Measurements from ENCODE around the gene CDS2. TPM values are rescaled to one million over a fixed set of nuclear protein-coding genes. Genes with fewer than 3 reads are reported as not detected.

CDS2 gene
- total RNA-seq, result 100 to 1,000 TPM in 1 of 10 donors, 10 to 100 TPM in 9; 67.5 to 100 (median 85.7) TPM
- 10 to 100 TPM; 16.7 to 23.1 TPM for polyA plus RNA-seq
- long read RNA-seq, donor 1, full-length matches to known transcripts, result 66 of 102 reads
- long read RNA-seq, donor 1, partial matches to known transcripts, result 8 of 102 reads
- long read RNA-seq, donor 1, other reads (novel, unspliced or antisense), result 28 of 102 reads
- long read RNA-seq, donor 2, full-length matches to known transcripts, result 92 of 130 reads
- long read RNA-seq, donor 2, partial matches to known transcripts, result 4 of 130 reads
- long read RNA-seq, donor 2, other reads (novel, unspliced or antisense), result 34 of 130 reads
- long read RNA-seq, donor 3, full-length matches to known transcripts, result 155 of 198 reads
- long read RNA-seq, donor 3, partial matches to known transcripts, result 14 of 198 reads
- long read RNA-seq, donor 3, other reads (novel, unspliced or antisense), result 29 of 198 reads

- Histone ChIP-seq H3K27ac (peak within 1 kb of the TSS; percentile 89 to 99 (median 98)), H3K4me3 (peak within 1 kb of the TSS; percentile 83 to 98 (median 94)), H3K27me3 (no peaks in the 10 kb centered on the region), H3K9me3 (no peaks in the 10 kb centered on the region), H3K4me1 (peaks cover 7 to 60% (median 48%) of the 10 kb centered on the region in 9 donors), H3K36me3 (peaks cover 0 to 12% (median 0%) of the 10 kb centered on the region in 9 donors)
- ATAC-seq (peak; percentile 97 to 99 (median 97)), DNase-seq (peak; percentile 100)
- WGBS, 2 donors, result 0 to 1% methylated on average over 68 to 78 of the region's 78 CpGs
- peak; percentile 54 to 90 (median 71) for TF ChIP-seq CTCF (IDR thresholded peaks at IDR 0.05)
- intact Hi-C loops (cut with DNase I), result loop anchor here in 9 of 10 donors (1.0 to 10.0 kb wide), 5 partner anchors 46 to 318 kb away; no protein-coding TSS in a partner anchor
These were observed at the start of gene CDS2 for GRCh38 chr20:5126512-5127203. Gene CDS2 (plus strand): TSS chr20:5127008. CDS start chr20:5127093, 85 bp downstream.

GRCh38 chr20:5077761-5078387 is 48.9 kb upstream of the CDS2 start:
- Histone ChIP-seq H3K9me3 (no peaks in the 10 kb centered on the region), H3K4me1 (peaks cover 4 to 72% (median 11%) of the 10 kb centered on the region in 9 donors), H3K27me3 (no peaks in the 10 kb centered on the region), H3K27ac (peak overlapping the region in 9 of 10 donors; percentile 41 to 91 (median 63)), H3K36me3 (no peaks in the 10 kb centered on the region), H3K4me3 (peak overlapping the region in 6 of 10 donors; percentile 30 to 44 (median 37))
- no peak for TF ChIP-seq CTCF (IDR thresholded peaks at IDR 0.05)
- intact Hi-C loops (cut with DNase I), result no loop called here
- 61 to 66% methylated on average over 4 of the region's 4 CpGs for WGBS, 2 donors
- no peak for DNase-seq
- no peak for ATAC-seq

- no peak for TF ChIP-seq CTCF (IDR thresholded peaks at IDR 0.05)
These were observed 48.3 kb upstream of the CDS2 start for GRCh38 chr20:5078399-5078958.

More at GRCh38 chr20:5078399-5078958, 48.3 kb upstream of the CDS2 start:
- DNase-seq, result peak; percentile 22 to 71
- Histone ChIP-seq H3K27ac (peak overlapping the region in 9 of 10 donors; percentile 41 to 91 (median 63)), H3K27me3 (no peaks in the 10 kb centered on the region), H3K4me1 (peaks cover 0 to 66% (median 5%) of the 10 kb centered on the region in 9 donors), H3K9me3 (no peaks in the 10 kb centered on the region), H3K4me3 (peak overlapping the region in 6 of 10 donors; percentile 30 to 44 (median 37)), H3K36me3 (no peaks in the 10 kb centered on the region)
- peak; percentile 73 to 91 (median 82) for ATAC-seq
- 52 to 64% methylated on average over 11 of the region's 11 CpGs for WGBS, 2 donors
- intact Hi-C loops (cut with DNase I), result no loop called here
